K562 (cell line): ENCODE data around the gene NFIB. TPM values are rescaled to one million over a fixed set of nuclear protein-coding genes. Genes with fewer than 3 reads are reported as not detected.

Source experiments
- BHLHE40 ChIP-seq: IDR thresholded peaks from 2 replicates; pipeline ENCODE4 v1.6.1; 2011; ENCODE audit warnings: low read length, improper control_type of control experiment
- BRF2 ChIP-seq: IDR thresholded peaks from 3 replicates; pipeline ENCODE4 v1.6.1; 2011; ENCODE audit warnings: borderline replicate concordance, mild to moderate bottlenecking; ENCODE audit not compliant: insufficient read length, insufficient read depth
- CBFA2T2 ChIP-seq: fragments of 450-650 bp; conservative IDR thresholded peaks from 2 replicates; pipeline ENCODE4 v1.6.1; 2017; ENCODE audit warnings: mild to moderate bottlenecking
- CBX3 ChIP-seq, 2 experiments: IDR thresholded peaks; 1 replicate in 1 of 2; 2 replicates in 1 of 2; pipeline ENCODE4 v1.6.1; 2012; ENCODE audit warnings: inconsistent platforms in 2 of 2, low read length in 2 of 2, borderline replicate concordance in 1 of 2, control low read depth in 1 of 2
- CREM ChIP-seq: IDR thresholded peaks from 2 replicates; pipeline ENCODE4 v1.6.1; 2014; ENCODE audit warnings: antibody characterized with exemption, low read depth
- CTCFL ChIP-seq: IDR thresholded peaks from 2 replicates; pipeline ENCODE4 v1.6.1; 2011; ENCODE audit warnings: borderline replicate concordance, low read depth, mild to moderate bottlenecking, moderate library complexity, low read length; ENCODE audit not compliant: insufficient read depth, poor library complexity, severe bottlenecking
- CXXC5 ChIP-seq: fragments of 250-450 bp; sonication (Bioruptor Pico); IDR thresholded peaks from 2 replicates; pipeline ENCODE4 v1.8.0; 2022; ENCODE audit warnings: inconsistent platforms, mild to moderate bottlenecking, moderate library complexity
- HNRNPUL1 ChIP-seq: fragments of 200-400 bp; formaldehyde crosslinking; IDR thresholded peaks from 2 replicates; pipeline ENCODE4 v1.6.1; 2017; ENCODE audit warnings: low read length
- KLF10 ChIP-seq: fragments of 250-450 bp; sonication (Bioruptor Pico); IDR thresholded peaks from 2 replicates; pipeline ENCODE4 v1.6.1; 2021; ENCODE audit warnings: matching md5 sums
- MECOM ChIP-seq: fragments of 250-450 bp; sonication (Bioruptor Pico); IDR thresholded peaks from 2 replicates; pipeline ENCODE4 v1.8.0; 2022; ENCODE audit warnings: inconsistent platforms
- MEIS2 ChIP-seq: fragments of 450-650 bp; IDR thresholded peaks from 2 replicates; pipeline ENCODE4 v1.6.1; 2014; ENCODE audit warnings: mild to moderate bottlenecking; ENCODE audit not compliant: partially characterized antibody
- NFE2L1 ChIP-seq: fragments of 450-650 bp; IDR thresholded peaks from 2 replicates; pipeline ENCODE4 v1.6.1; 2016; ENCODE audit warnings: missing genetic modification characterization, low read depth, mild to moderate bottlenecking, missing compliant biosample characterization, moderate library complexity, borderline replicate concordance
- PCBP2 ChIP-seq: fragments of 200-400 bp; formaldehyde crosslinking; IDR thresholded peaks from 2 replicates; pipeline ENCODE4 v1.6.1; 2018; ENCODE audit warnings: low read length, low read depth, mild to moderate bottlenecking, moderate library complexity; ENCODE audit not compliant: poor library complexity, severe bottlenecking
- POLR2G ChIP-seq: fragments of 200-400 bp; formaldehyde crosslinking; IDR thresholded peaks from 2 replicates; pipeline ENCODE4 v1.6.1; 2017; ENCODE audit warnings: low read depth, mild to moderate bottlenecking, antibody characterized with exemption, low read length, moderate library complexity
- PPARD ChIP-seq: fragments of 250-450 bp; sonication (Bioruptor Pico); IDR thresholded peaks from 2 replicates; pipeline ENCODE4 v1.8.0; 2022; ENCODE audit warnings: inconsistent platforms, mild to moderate bottlenecking, moderate library complexity
- RAD51 ChIP-seq: fragments of 450-650 bp; IDR thresholded peaks from 2 replicates; pipeline ENCODE4 v1.7.1; 2016; ENCODE audit warnings: low read depth, mild to moderate bottlenecking, borderline replicate concordance
- SAFB ChIP-seq: fragments of 200-400 bp; formaldehyde crosslinking; IDR thresholded peaks from 2 replicates; pipeline ENCODE4 v1.6.1; 2017; ENCODE audit warnings: low read depth, low read length, borderline replicate concordance
- SIN3B ChIP-seq: fragments of 450-650 bp; IDR thresholded peaks from 2 replicates; pipeline ENCODE4 v1.6.1; 2017; ENCODE audit warnings: low read depth, mild to moderate bottlenecking, moderate library complexity
- SOX6 ChIP-seq: fragments of 450-650 bp; IDR thresholded peaks from 2 replicates; pipeline ENCODE4 v1.6.1; 2014; ENCODE audit warnings: mild to moderate bottlenecking
- TFAM ChIP-seq: fragments of 250-450 bp; sonication (Bioruptor Pico); conservative IDR thresholded peaks from 2 replicates; pipeline ENCODE4 v1.5.0; 2021; ENCODE audit warnings: mild to moderate bottlenecking, moderate library complexity
- TOE1 ChIP-seq, 2 experiments: fragments of 450-650 bp in 1 of 2; sonication (generic) in 1 of 2; formaldehyde crosslinking in 1 of 2; IDR thresholded peaks; 2 replicates each; pipeline versions ENCODE4 v1.7.1 to v1.8.0; 2016 to 2022; ENCODE audit warnings: borderline replicate concordance in 2 of 2, mild to moderate bottlenecking in 2 of 2, antibody characterized with exemption in 1 of 2, inconsistent platforms in 1 of 2, low read depth in 1 of 2, missing genetic modification reagents in 1 of 2, moderate library complexity in 1 of 2
- TRIM28 ChIP-seq: fragments of 450-650 bp; IDR thresholded peaks from 2 replicates; pipeline ENCODE4 v1.6.1; 2017
- ZC3H8 ChIP-seq: fragments of 450-650 bp; IDR thresholded peaks from 2 replicates; pipeline ENCODE4 v1.6.1; 2017
- ZNF224 ChIP-seq: sonication (generic); formaldehyde crosslinking; IDR thresholded peaks from 2 replicates; pipeline ENCODE4 v1.8.0; 2022; ENCODE audit warnings: mild to moderate bottlenecking, missing genetic modification reagents
- ZNF277 ChIP-seq: fragments of 250-450 bp; sonication (Bioruptor Pico); IDR thresholded peaks from 2 replicates; pipeline ENCODE4 v1.8.0; 2022; ENCODE audit warnings: inconsistent platforms, mild to moderate bottlenecking, moderate library complexity, borderline replicate concordance
- ZNF644 ChIP-seq: fragments of 200-800 bp; sonication (Bioruptor generic); IDR thresholded peaks from 2 replicates; pipeline ENCODE4 v1.6.1; 2016; ENCODE audit warnings: low read depth, missing genetic modification characterization, missing compliant biosample characterization
- ZNF780A ChIP-seq: fragments of 250-450 bp; sonication (Bioruptor Pico); IDR thresholded peaks from 2 replicates; pipeline ENCODE4 v1.5.0; 2021; ENCODE audit warnings: mild to moderate bottlenecking
- polyA plus RNA-seq, 8 experiments: library from polyadenylated mRNA; depleted of rRNA in 4 of 8; stranded (reverse) in 5 of 8; unstranded in 3 of 8; fragments of >200 nt; fragmentation: Nextera tagmentation in 2 of 8; fragmentation: Illumina TruSeq in 1 of 8; extraction: Ambion mirVana in 2 of 8; extraction: Trizol in 1 of 8; gene quantifications; 2 replicates each; pipeline versions ENCODE4 v1.2.1 to v1.2.3, GENCODE V29; 2011 to 2014; ENCODE audit warnings: inconsistent platforms in 1 of 8, missing spikeins in 1 of 8
- total RNA-seq, 7 experiments: library from RNA; depleted of rRNA in 6 of 7; stranded (reverse); fragments of >200 nt in 6 of 7; fragmentation: Illumina TruSeq in 2 of 7; extraction: Trizol in 2 of 7; gene quantifications; 2 replicates each; pipeline versions ENCODE4 v1.2.1 to v1.2.3, GENCODE V29; 2011 to 2021; ENCODE audit warnings: low replicate concordance in 1 of 7

NFIB gene
- total and polyA plus RNA-seq, 9 of the 15 experiments (the other 6 are each of a cell fraction or from before 2014, with no cell fraction given): 1.2 to 3.3 (median 1.9) TPM

DNA sequence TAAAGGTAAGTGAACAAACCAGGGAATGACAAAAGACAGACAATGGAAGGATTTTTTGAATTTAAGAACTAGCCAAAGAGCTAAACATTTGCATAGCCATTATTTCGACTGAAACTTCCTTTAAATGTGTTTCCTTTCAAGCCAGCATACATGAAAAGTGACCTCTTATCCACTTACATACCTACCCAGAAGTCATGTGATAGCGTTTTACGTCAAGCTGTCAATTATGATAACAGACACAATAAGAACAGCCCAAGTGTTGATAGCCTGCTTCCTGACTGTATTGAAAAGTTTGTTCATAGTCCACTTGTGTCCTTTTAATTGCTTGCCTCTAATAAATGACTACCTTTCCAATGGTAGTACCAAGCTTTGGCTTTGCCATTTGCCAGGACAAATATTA is 206.0 kb downstream of the NFIB start (continued):
- TF ChIP-seq BRF2 (no peak), POLR2G (no peak), CREM (peak; percentile 59), ZNF224 (CRISPR knock-in tag) (no peak), TRIM28 (no peak), ZNF277 (CRISPR knock-in tag) (no peak), CBX3 (IDR thresholded peaks at IDR 0.05; ENCODE audit: borderline replicate concordance in 1 of 2, low read length in 2 of 2) (no peak), PPARD (CRISPR knock-in tag) (no peak), ZNF780A (CRISPR knock-in tag) (no peak), TFAM (CRISPR knock-in tag) (no peak), ZNF644 (tag) (no peak), NFE2L1 (tag) (no peak), CTCFL (no peak), SOX6 (peak; percentile 53; the same call in 1 of the 2 replicates), SAFB (no peak), ZC3H8 (no peak), BHLHE40 (peak; percentile 60), PCBP2 (no peak), KLF10 (no peak), SIN3B (no peak), CBFA2T2 (peak; percentile 48), MEIS2 (peak; percentile 73), CXXC5 (CRISPR knock-in tag) (peak; percentile 71), RAD51 (peak; percentile 50; the same call in 1 of the 2 replicates), TOE1 (IDR thresholded peaks at IDR 0.05; ENCODE audit: borderline replicate concordance) (peak; percentile 62; the same call in 1 of the 2 replicates), TOE1 (CRISPR knock-in tag; IDR thresholded peaks at IDR 0.05; ENCODE audit: borderline replicate concordance, low read depth) (no peak), HNRNPUL1 (no peak), MECOM (CRISPR knock-in tag) (no peak)
